Measurements from ENCODE around the gene DPYD.

The DPYD gene

GRCh38 chr1:97500760-97501159 is 420.1 kb downstream of the DPYD start:
- no peaks in the 10 kb centered on the region for H3K36me3 ChIP-seq (ENCODE audit: control insufficient read depth, insufficient read depth, low read length)
- no peak for TF ChIP-seq CTCF (IDR thresholded peaks at IDR 0.05; ENCODE audit: insufficient read depth, low read length, poor library complexity, severe bottlenecking)
- no peak for DNase-seq (ENCODE audit: extremely low read depth, insufficient read length)
- no peaks in the 10 kb centered on the region for H3K27me3 ChIP-seq (replicated peaks; ENCODE audit: control insufficient read depth, insufficient read depth, low read length)
- H3K4me3 ChIP-seq (replicated peaks; ENCODE audit: low read depth, low read length) = no peak overlapping the region

- no peaks in the 10 kb centered on the region for H3K27me3 ChIP-seq (replicated peaks; ENCODE audit: control insufficient read depth, insufficient read depth, low read length)
- no peak for DNase-seq (ENCODE audit: extremely low read depth, insufficient read length)
- H3K4me3 ChIP-seq (replicated peaks; ENCODE audit: low read depth, low read length) = no peak overlapping the region
- TF ChIP-seq CTCF (IDR thresholded peaks at IDR 0.05; ENCODE audit: insufficient read depth, low read length, poor library complexity, severe bottlenecking) = no peak
- no peaks in the 10 kb centered on the region for H3K36me3 ChIP-seq (ENCODE audit: control insufficient read depth, insufficient read depth, low read length)
These were observed 421.2 kb downstream of the DPYD start for GRCh38 chr1:97499667-97500066.

- no peak for TF ChIP-seq CTCF (IDR thresholded peaks at IDR 0.05; ENCODE audit: insufficient read depth, low read length, poor library complexity, severe bottlenecking)
- Histone ChIP-seq H3K4me3 (replicated peaks; ENCODE audit: low read depth, low read length) (no peak overlapping the region), H3K27me3 (replicated peaks; ENCODE audit: control insufficient read depth, insufficient read depth, low read length) (no peaks in the 10 kb centered on the region), H3K36me3 (ENCODE audit: control insufficient read depth, insufficient read depth, low read length) (no peaks in the 10 kb centered on the region)
- no peak for DNase-seq (ENCODE audit: extremely low read depth, insufficient read length)
These were observed 431.0 kb downstream of the DPYD start for GRCh38 chr1:97489834-97490233.

GRCh38 chr1:97488530-97488929 is 432.3 kb downstream of the DPYD start:
- TF ChIP-seq CTCF (IDR thresholded peaks at IDR 0.05; ENCODE audit: insufficient read depth, low read length, poor library complexity, severe bottlenecking) = no peak
- DNase-seq (ENCODE audit: extremely low read depth, insufficient read length) = no peak
- H3K4me3 ChIP-seq (replicated peaks; ENCODE audit: low read depth, low read length) = no peak overlapping the region
- H3K36me3 ChIP-seq (ENCODE audit: control insufficient read depth, insufficient read depth, low read length) = no peaks in the 10 kb centered on the region
- H3K27me3 ChIP-seq (replicated peaks; ENCODE audit: control insufficient read depth, insufficient read depth, low read length) = no peaks in the 10 kb centered on the region

GRCh38 chr1:97482022-97482421 is 438.8 kb downstream of the DPYD start:
- H3K36me3 ChIP-seq (ENCODE audit: control insufficient read depth, insufficient read depth, low read length) = no peaks in the 10 kb centered on the region
- no peaks in the 10 kb centered on the region for H3K27me3 ChIP-seq (replicated peaks; ENCODE audit: control insufficient read depth, insufficient read depth, low read length)
- H3K4me3 ChIP-seq (replicated peaks; ENCODE audit: low read depth, low read length) = no peak overlapping the region
- DNase-seq (ENCODE audit: extremely low read depth, insufficient read length) = no peak
- no peak for TF ChIP-seq CTCF (IDR thresholded peaks at IDR 0.05; ENCODE audit: insufficient read depth, low read length, poor library complexity, severe bottlenecking)

- no peak overlapping the region for H3K4me3 ChIP-seq (replicated peaks; ENCODE audit: low read depth, low read length)
- DNase-seq (ENCODE audit: extremely low read depth, insufficient read length) = no peak
- no peaks in the 10 kb centered on the region for H3K27me3 ChIP-seq (replicated peaks; ENCODE audit: control insufficient read depth, insufficient read depth, low read length)
- TF ChIP-seq CTCF (IDR thresholded peaks at IDR 0.05; ENCODE audit: insufficient read depth, low read length, poor library complexity, severe bottlenecking) = no peak
- no peaks in the 10 kb centered on the region for H3K36me3 ChIP-seq (ENCODE audit: control insufficient read depth, insufficient read depth, low read length)
These were observed 453.4 kb downstream of the DPYD start for GRCh38 chr1:97467445-97467844.
